ENCODE data around the gene CCDC80. TPM values are rescaled to one million over a fixed set of nuclear protein-coding genes. Genes with fewer than 3 reads are reported as not detected.

CCDC80 gene
- total RNA-seq, 4 donors from 2014 or later, result 29.7 to 207 (median 120) TPM

DNA sequence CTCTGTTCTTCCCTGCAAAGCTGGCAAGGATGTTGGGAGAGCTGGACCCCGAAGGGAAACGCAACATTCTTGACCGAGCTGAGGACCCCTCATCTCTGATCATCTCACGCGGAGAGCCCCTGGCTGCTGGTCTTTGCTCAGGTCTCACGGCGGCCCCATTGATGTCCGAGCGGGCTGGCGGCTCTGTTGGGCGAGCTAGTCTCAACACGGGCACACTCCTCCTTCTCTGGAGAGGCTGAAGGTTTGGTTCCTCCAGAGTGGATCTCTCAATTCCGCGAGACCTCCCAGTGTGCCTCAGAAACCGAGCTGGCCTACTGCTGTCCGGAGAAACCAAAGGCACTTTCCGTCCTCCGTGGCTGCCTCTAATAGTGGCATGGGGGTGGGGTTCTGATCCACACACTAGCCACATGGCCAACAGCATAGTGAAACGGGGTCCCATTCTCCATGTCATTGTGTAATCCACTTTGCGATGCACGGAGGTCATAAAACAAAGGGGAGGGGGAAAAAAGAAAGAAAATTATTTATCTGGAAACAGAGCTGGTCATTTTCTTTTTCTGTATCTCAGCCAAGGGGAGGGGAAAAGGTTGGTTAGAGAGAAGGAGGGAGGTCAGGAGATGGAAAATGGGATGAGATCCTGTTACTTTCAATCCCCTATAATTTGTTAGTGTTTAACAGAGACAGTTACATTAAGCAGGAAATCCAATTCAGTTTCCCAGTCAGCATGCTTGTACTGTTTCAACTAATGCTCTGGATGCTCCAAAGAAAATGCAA, 1.3 kb downstream of the CCDC80 start:
- DNase-seq, result peak; percentile 40 to 42
- H3K4me3 ChIP-seq, result peak overlapping the region; percentile 35 to 62
- H3K36me3 ChIP-seq, result no peaks in the 10 kb centered on the region
- peaks cover 4 to 8% of the 10 kb centered on the region in 2 donors for H3K4me1 ChIP-seq
- no peaks in the 10 kb centered on the region for H3K9me3 ChIP-seq
- H3K27ac ChIP-seq, result peak overlapping the region; percentile 86 to 92
- no peaks in the 10 kb centered on the region for H3K27me3 ChIP-seq
- TF ChIP-seq, protein P1, sequence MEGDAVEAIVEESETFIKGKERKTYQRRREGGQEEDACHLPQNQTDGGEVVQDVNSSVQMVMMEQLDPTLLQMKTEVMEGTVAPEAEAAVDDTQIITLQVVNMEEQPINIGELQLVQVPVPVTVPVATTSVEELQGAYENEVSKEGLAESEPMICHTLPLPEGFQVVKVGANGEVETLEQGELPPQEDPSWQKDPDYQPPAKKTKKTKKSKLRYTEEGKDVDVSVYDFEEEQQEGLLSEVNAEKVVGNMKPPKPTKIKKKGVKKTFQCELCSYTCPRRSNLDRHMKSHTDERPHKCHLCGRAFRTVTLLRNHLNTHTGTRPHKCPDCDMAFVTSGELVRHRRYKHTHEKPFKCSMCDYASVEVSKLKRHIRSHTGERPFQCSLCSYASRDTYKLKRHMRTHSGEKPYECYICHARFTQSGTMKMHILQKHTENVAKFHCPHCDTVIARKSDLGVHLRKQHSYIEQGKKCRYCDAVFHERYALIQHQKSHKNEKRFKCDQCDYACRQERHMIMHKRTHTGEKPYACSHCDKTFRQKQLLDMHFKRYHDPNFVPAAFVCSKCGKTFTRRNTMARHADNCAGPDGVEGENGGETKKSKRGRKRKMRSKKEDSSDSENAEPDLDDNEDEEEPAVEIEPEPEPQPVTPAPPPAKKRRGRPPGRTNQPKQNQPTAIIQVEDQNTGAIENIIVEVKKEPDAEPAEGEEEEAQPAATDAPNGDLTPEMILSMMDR (IDR thresholded peaks at IDR 0.05), result no peak
- no peak for TF ChIP-seq POLR2A (IDR thresholded peaks at IDR 0.05)
- intact Hi-C loops (cut with DNase I; ENCODE audit: low total_unique reads), result loop anchor here (5.0 kb wide), 1 partner anchor 173 kb away; no protein-coding TSS in a partner anchor

DNA sequence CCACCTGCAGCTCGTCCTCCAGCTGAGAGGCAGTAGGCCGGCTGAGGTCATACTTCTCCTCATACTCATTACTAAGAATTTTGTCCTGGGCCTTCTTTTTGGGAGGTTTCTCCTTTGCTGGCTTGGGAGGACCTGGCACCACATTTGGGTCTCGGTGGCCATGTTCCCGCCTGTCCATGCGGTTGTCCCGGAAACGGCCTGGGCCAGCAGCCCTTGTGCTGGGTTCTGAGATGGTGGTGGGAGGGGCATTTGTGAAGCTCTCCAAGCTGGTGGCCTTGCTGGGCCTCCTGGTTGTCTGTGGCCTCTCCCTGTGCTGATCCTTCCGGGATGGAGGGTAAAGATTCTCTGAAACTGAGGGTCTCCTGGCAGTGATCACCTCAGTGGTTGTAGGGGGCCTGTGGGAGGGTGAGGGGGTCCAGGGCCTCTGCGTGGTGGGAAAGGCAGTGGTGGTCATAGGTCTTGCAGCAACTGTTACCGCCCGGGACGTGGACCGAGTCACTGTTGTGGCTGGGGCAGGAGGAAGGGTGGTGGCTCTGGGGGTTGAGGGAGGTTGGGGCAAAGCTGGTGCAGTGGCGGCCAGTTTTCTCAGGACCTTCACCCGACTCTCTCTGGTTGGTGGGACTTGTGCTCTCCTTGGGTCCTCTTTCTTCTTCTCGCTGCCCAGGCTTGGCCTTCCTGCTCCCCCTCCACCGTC, 2.5 kb downstream of the CCDC80 start:
- Histone ChIP-seq H3K27me3 (no peaks in the 10 kb centered on the region), H3K9me3 (no peaks in the 10 kb centered on the region), H3K36me3 (no peaks in the 10 kb centered on the region), H3K4me3 (peak overlapping the region; percentile 35 to 62), H3K4me1 (peaks cover 4 to 14% of the 10 kb centered on the region in 2 donors), H3K27ac (peak overlapping the region; percentile 86 to 92)
- peak; percentile 58 to 63 for DNase-seq
- TF ChIP-seq, protein P1 (IDR thresholded peaks at IDR 0.05), result no peak
- TF ChIP-seq POLR2A (IDR thresholded peaks at IDR 0.05), result no peak
- intact Hi-C loops (cut with DNase I; ENCODE audit: low total_unique reads), result no loop called here

DNA sequence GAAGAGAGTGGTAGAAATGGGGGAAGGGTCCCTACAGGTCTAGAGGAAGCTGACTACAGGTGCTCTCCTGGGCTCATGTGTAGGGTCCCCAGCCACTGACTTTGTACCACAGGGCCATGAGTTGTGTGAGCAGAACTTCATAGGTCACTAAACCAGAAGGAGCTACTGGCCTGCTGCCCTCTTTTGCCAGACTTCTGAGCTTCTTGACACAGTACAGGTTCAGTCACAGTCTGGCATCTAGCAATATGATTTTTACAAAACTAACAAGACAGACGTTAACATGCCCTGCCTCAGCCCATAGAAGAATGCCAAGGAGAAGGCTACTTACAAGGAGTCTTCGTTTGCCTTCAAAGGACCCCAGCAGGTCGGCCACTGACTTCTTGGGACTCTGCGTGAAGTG, 3.2 kb downstream of the CCDC80 start:
- peak overlapping the region; percentile 35 to 62 for H3K4me3 ChIP-seq
- TF ChIP-seq POLR2A (IDR thresholded peaks at IDR 0.05), result no peak
- TF ChIP-seq, protein P1 (IDR thresholded peaks at IDR 0.05), result no peak
- no peaks in the 10 kb centered on the region for H3K27me3 ChIP-seq
- H3K36me3 ChIP-seq, result no peaks in the 10 kb centered on the region
- H3K27ac ChIP-seq, result peak overlapping the region; percentile 86 to 92
- H3K9me3 ChIP-seq, result no peaks in the 10 kb centered on the region
- intact Hi-C loops (cut with DNase I; ENCODE audit: low total_unique reads), result no loop called here
- H3K4me1 ChIP-seq, result peaks cover 4 to 14% of the 10 kb centered on the region in 2 donors
- DNase-seq, result peak; percentile 26 to 45

DNA sequence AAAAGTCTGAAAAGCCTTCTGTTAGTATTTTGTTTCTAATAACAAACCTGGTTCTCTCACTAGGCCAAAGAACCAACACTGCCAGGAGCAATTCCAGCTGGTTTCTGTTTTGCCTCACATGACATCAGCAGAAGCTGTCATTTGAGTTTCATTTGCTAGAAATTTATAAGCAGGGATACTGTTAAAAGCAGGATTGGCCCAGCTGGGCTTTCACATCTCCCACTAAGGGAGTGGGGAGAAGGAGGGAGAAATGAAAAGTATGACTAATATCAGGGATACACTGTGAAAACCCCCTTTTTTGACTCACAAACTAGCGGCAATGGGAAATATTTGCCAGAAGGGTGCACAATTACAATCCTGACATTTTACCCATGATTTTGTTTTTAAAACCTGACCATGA, 5.3 kb downstream of the CCDC80 start:
- peak overlapping the region; percentile 35 to 62 for H3K4me3 ChIP-seq
- H3K4me1 ChIP-seq, result peaks cover 3 to 7% of the 10 kb centered on the region in 2 donors
- H3K9me3 ChIP-seq, result no peaks in the 10 kb centered on the region
- TF ChIP-seq, protein P1 (IDR thresholded peaks at IDR 0.05), result no peak
- TF ChIP-seq POLR2A (IDR thresholded peaks at IDR 0.05), result no peak
- peak; percentile 76 to 85 for DNase-seq
- intact Hi-C loops (cut with DNase I; ENCODE audit: low total_unique reads), result no loop called here
- peak overlapping the region; percentile 86 to 92 for H3K27ac ChIP-seq
- no peaks in the 10 kb centered on the region for H3K27me3 ChIP-seq
- H3K36me3 ChIP-seq, result no peaks in the 10 kb centered on the region
